ENCODE measurements around the gene CIAO2B.

DNA sequence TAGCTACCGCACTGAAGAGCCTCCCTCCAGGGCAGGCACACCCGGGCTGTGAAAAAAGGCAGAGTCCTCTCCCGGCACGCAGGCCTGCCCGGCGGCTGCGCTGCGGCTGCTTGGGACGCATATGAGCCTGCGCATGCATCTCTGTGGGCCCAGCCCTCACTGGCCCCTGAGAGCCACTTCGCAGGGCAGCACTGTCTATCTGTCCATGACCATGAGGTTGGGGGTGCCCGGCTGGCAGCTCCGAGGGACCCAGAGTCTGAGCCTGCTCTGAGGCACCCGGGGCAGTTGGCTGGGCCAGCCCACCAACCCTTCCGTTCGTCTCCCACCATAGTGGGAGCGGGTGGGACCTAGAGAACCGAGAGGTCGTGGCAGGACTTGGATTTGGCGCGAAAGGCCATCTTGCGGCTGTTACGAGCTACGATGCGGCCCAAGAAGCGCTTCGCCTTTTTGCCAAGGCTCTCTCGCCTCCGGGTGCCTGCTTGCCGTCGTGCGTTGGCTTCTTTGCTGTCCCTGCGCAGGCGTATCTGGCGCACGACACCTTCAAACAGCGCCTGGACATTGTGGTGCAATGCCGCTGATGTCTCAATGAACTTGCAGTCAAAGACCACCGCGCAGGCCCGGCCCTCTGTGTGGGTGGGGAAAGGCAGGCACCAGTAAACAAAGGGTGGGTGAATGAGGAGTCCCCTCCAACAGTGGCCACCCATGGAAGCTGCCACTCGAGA, 12.3 kb downstream of the CIAO2B start:
- TF ChIP-seq CTCF (IDR thresholded peaks at IDR 0.05) = no peak
- no peak for TF ChIP-seq POLR2AphosphoS5 (IDR thresholded peaks at IDR 0.05)
- TF ChIP-seq POLR2A (IDR thresholded peaks at IDR 0.05) = no peak
